IMR-90 (cell line): ENCODE measurements around the gene PTPRQ. TPM values are rescaled to one million over a fixed set of nuclear protein-coding genes. Genes with fewer than 3 reads are reported as not detected.
A peak's percentile ranks its signal among the peaks of the same experiment; 100 is the strongest.

Experiments
- ATAC-seq: fragments of 200-7000 bp; cut with Tn5 transposase; 2 replicates; pipeline ENCODE4 v1.9.1; 2020; ENCODE audit warnings: low read depth, mild to moderate bottlenecking, moderate library complexity
- BruUV-seq: library from RNA; stranded (reverse); fragments of 400-500 nt; replicated peaks from 2 replicates; lab custom pipeline; 2021; lab: Mats Ljungman, UMichigan
- CTCF ChIA-PET: fragments of 300-600 bp; formaldehyde crosslinking; extraction: SDS; loops from one replicate; lab custom pipeline; 2021; ENCODE audit warnings: antibody characterized with exemption; lab: Yijun Ruan, JAX
- POLR2A ChIA-PET: fragments of 300-600 bp; sonication (Branson Sonifier 250); formaldehyde crosslinking; loops from one replicate; lab custom pipeline; 2022; ENCODE audit warnings: antibody characterized with exemption; ENCODE audit not compliant: unreplicated experiment; lab: Charles Lee
- DNase-seq: peaks from one replicate; pipeline ENCODE4 v3.0.0; 2013
- H2AFZ ChIP-seq: replicated peaks from 2 replicates; pipeline ENCODE3; 2013; ENCODE audit warnings: low read length, mild to moderate bottlenecking; ENCODE audit not compliant: poor library complexity
- H2AK5ac ChIP-seq: 2 replicates; pipeline ENCODE4 v1.6.1; 2013; ENCODE audit warnings: low read depth, low read length, inconsistent platforms
- H2AK9ac ChIP-seq: replicated peaks from 2 replicates; pipeline ENCODE3; 2013; ENCODE audit warnings: mild to moderate bottlenecking, low read depth, low read length, moderate library complexity; ENCODE audit not compliant: poor library complexity
- H2BK120ac ChIP-seq: 2 replicates; pipeline ENCODE4 v1.6.1; 2013; ENCODE audit warnings: low read depth, low read length, inconsistent platforms
- H2BK15ac ChIP-seq: 3 replicates; pipeline ENCODE4 v1.6.1; 2013; ENCODE audit warnings: low read depth, low read length, inconsistent platforms
- H2BK20ac ChIP-seq: 2 replicates; pipeline ENCODE4 v1.6.1; 2013; ENCODE audit warnings: low read depth, mild to moderate bottlenecking, inconsistent platforms, low read length, moderate library complexity
- H2BK5ac ChIP-seq: 2 replicates; pipeline ENCODE4 v1.6.1; 2013; ENCODE audit warnings: mild to moderate bottlenecking, low read depth, low read length, inconsistent platforms; ENCODE audit not compliant: poor library complexity, severe bottlenecking
- H3K14ac ChIP-seq: replicated peaks from 2 replicates; pipeline ENCODE4 v1.6.1; 2013; ENCODE audit warnings: low read depth, low read length, inconsistent platforms
- H3K18ac ChIP-seq: 2 replicates; pipeline ENCODE4 v1.6.1; 2013; ENCODE audit warnings: low read depth, low read length, control low read depth
- H3K23ac ChIP-seq: 2 replicates; pipeline ENCODE4 v1.6.1; 2013; ENCODE audit warnings: low read depth, low read length, inconsistent platforms
- H3K27ac ChIP-seq: 2 replicates; pipeline ENCODE4 v1.5.1; 2013; ENCODE audit warnings: mild to moderate bottlenecking, control low read depth, low read length; ENCODE audit not compliant: insufficient read depth
- H3K27me3 ChIP-seq: 2 replicates; pipeline ENCODE4 v1.6.1; 2013; ENCODE audit warnings: low read length; ENCODE audit not compliant: control insufficient read depth, insufficient read depth
- H3K36me3 ChIP-seq: 2 replicates; pipeline ENCODE4 v1.6.1; 2013; ENCODE audit warnings: low read length, mixed read lengths; ENCODE audit not compliant: control insufficient read depth, insufficient read depth
- H3K4ac ChIP-seq: 2 replicates; pipeline ENCODE4 v1.6.1; 2013; ENCODE audit warnings: low read depth, low read length, inconsistent platforms
- H3K4me1 ChIP-seq: 2 replicates; pipeline ENCODE4 v1.6.1; 2013; ENCODE audit warnings: low read length, mixed read lengths; ENCODE audit not compliant: control insufficient read depth, insufficient read depth
- H3K4me2 ChIP-seq: 2 replicates; pipeline ENCODE4 v1.6.1; 2013; ENCODE audit warnings: low read depth, mild to moderate bottlenecking, control low read depth, low read length, moderate library complexity
- H3K4me3 ChIP-seq: 2 replicates; pipeline ENCODE4 v1.5.1; 2013; ENCODE audit warnings: low read depth, mild to moderate bottlenecking, control low read depth, low read length, moderate library complexity; ENCODE audit not compliant: insufficient read depth
- H3K56ac ChIP-seq: 2 replicates; pipeline ENCODE4 v1.6.1; 2013; ENCODE audit warnings: low read length, inconsistent platforms; ENCODE audit not compliant: insufficient read depth; ENCODE audit errors: extremely low read depth
- H3K79me1 ChIP-seq, 2 experiments: 2 replicates each; pipeline ENCODE4 v1.6.1; 2013; ENCODE audit warnings: low read length in 2 of 2, inconsistent platforms in 1 of 2, low read depth in 1 of 2
- H3K9ac ChIP-seq: 2 replicates; pipeline ENCODE4 v1.6.1; 2013; ENCODE audit warnings: low read depth, low read length, control low read depth
- H3K9me1 ChIP-seq: 2 replicates; pipeline ENCODE4 v1.6.1; 2013; ENCODE audit warnings: low read length, inconsistent platforms; ENCODE audit not compliant: insufficient read depth
- H3K9me3 ChIP-seq: 2 replicates; pipeline ENCODE4 v1.6.1; 2013; ENCODE audit warnings: low read length; ENCODE audit not compliant: control insufficient read depth, insufficient read depth
- H4K20me1 ChIP-seq: 2 replicates; pipeline ENCODE4 v1.6.1; 2013; ENCODE audit warnings: low read length, inconsistent platforms; ENCODE audit not compliant: insufficient read depth
- H4K5ac ChIP-seq: 2 replicates; pipeline ENCODE4 v1.6.1; 2013; ENCODE audit warnings: mild to moderate bottlenecking, low read depth, low read length, control low read depth
- H4K8ac ChIP-seq, 2 experiments: 2 replicates each; pipeline ENCODE4 v1.6.1; 2013; ENCODE audit warnings: low read depth in 2 of 2, low read length in 2 of 2, control low read depth in 1 of 2, inconsistent platforms in 1 of 2
- H4K91ac ChIP-seq: 2 replicates; pipeline ENCODE4 v1.6.1; 2013; ENCODE audit warnings: low read depth, low read length, inconsistent platforms; ENCODE audit not compliant: insufficient read depth
- BHLHE40 ChIP-seq: fragments of 150-350 bp; IDR thresholded peaks from 2 replicates; pipeline ENCODE4 v1.6.1; 2016; ENCODE audit warnings: mild to moderate bottlenecking, low read depth, low read length
- RAD21 ChIP-seq: IDR thresholded peaks from 2 replicates; pipeline ENCODE4 v1.6.1; 2012; ENCODE audit warnings: low read length, improper control_type of control experiment
- SMC3 ChIP-seq: fragments of 150-350 bp; IDR thresholded peaks from 2 replicates; pipeline ENCODE4 v1.6.1; 2016; ENCODE audit warnings: low read depth, mild to moderate bottlenecking, antibody characterized with exemption, low read length, moderate library complexity
- WGBS, 2 experiments: methylation state at CpG; one replicate each; pipeline versions ENCODE4 v1.1.5 to v1.1.7; 2013; ENCODE audit warnings: missing lambda C conversion rate in 2 of 2; ENCODE audit not compliant: insufficient read length in 1 of 2; ENCODE audit errors: extremely low coverage in 2 of 2; 5-methylcytosine and 5-hydroxymethylcytosine counted together
- dilution Hi-C: fragments of 300-500 bp; cut with HindIII; formaldehyde crosslinking; loops from one replicate; pipeline ENCODE4 v1.14.3; 2018; ENCODE audit warnings: low sequenced_read_pairs; ENCODE audit not compliant: unreplicated experiment
- in situ Hi-C: fragments of 300-500 bp; cut with MboI; formaldehyde crosslinking; loops from 3 replicates; pipeline ENCODE4 v1.14.3; 2019; ENCODE audit warnings: low sequenced_read_pairs, inconsistent platforms, mixed read lengths
- intact Hi-C: fragments of 100-400 bp; cut with micrococcal nuclease; formaldehyde crosslinking; loops from 2 replicates; pipeline ENCODE4 v1.10.0; 2022
- polyA plus RNA-seq, 3 experiments: library from polyadenylated mRNA; depleted of rRNA; stranded (reverse); fragments of >200 nt; gene quantifications; 2 replicates each; pipeline ENCODE4 v1.2.3, GENCODE V29; 2012; ENCODE audit warnings: low replicate concordance in 1 of 3
- total RNA-seq: library from RNA; depleted of rRNA; stranded (reverse); fragments of >200 nt; gene quantifications from 2 replicates; pipeline ENCODE4 v1.2.3, GENCODE V29; 2012
- TF ChIP-seq, protein P1 (sequence below): conservative IDR thresholded peaks from 2 replicates; pipeline ENCODE4 v1.5.1; 2012; ENCODE audit warnings: mild to moderate bottlenecking, low read depth, low read length, improper control_type of control experiment

Gene PTPRQ
- total and polyA plus RNA-seq, 2 of the 4 experiments (the other 2 are of a cell fraction), result 0.96 to 1.4 TPM

DNA sequence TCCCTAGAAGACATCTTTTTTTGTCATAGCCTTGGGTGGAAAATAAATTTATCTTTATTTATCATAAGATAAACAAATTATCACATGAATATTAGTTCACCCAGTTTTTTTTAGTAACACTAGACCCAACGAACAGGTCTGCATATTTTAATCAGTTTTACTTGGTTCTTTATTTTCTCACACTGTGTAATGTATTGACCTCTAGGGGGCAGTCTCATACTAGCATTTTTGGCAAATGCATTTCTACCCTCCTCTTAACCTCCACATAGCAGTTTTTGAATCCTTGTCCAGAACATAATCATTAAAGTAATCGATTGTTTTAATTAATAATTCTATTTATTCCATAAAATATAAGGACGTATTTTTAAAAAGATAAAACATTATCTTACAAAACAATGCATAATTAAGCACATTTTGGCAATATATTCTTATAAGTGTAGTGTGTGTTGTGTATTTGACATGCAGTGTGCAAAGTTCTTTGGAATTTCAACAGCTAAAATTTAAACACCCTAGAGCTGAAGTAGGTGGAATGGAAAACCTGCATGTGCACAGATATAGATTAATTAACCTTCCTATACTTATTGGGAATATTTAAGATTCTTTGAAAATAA is 31.6 kb upstream of the PTPRQ start:
- Histone ChIP-seq H3K56ac (no peak overlapping the region), H4K5ac (no peak overlapping the region), H4K8ac (no peak overlapping the region), H3K9me1 (no peaks in the 10 kb centered on the region), H3K23ac (no peak overlapping the region), H3K79me1 (no peaks in the 10 kb centered on the region), H3K36me3 (no peaks in the 10 kb centered on the region), H3K4me3 (no peak overlapping the region), H4K91ac (no peak overlapping the region), H2AK5ac (no peak overlapping the region), H3K9me3 (no peaks in the 10 kb centered on the region), H4K20me1 (no peaks in the 10 kb centered on the region), H2BK120ac (no peak overlapping the region), H3K4ac (no peak overlapping the region), H2AK9ac (no peak overlapping the region), H3K9ac (no peak overlapping the region), H3K27me3 (no peaks in the 10 kb centered on the region), H3K27ac (no peak overlapping the region), H3K4me1 (no peaks in the 10 kb centered on the region), H2BK20ac (no peak overlapping the region), H2BK15ac (no peak overlapping the region), H3K4me2 (no peak overlapping the region), H2AFZ (no peak overlapping the region), H3K14ac (no peak overlapping the region), H3K18ac (no peak overlapping the region), H2BK5ac (no peak overlapping the region)
- dilution Hi-C loops, result no loop called here
- WGBS, 2 experiments, result no CpG with 5 or more reads among the region's 3 CpGs
- CTCF ChIA-PET, result interaction anchor here (0.6 to 1.1 kb wide), 4 partner anchors 72 to 716 kb away, joined by 3 to 5 read pairs (median 4); no protein-coding TSS in a partner anchor
- intact Hi-C loops, result loop anchor here (1.0 to 10.0 kb wide), 8 partner anchors 60 to 858 kb away; no protein-coding TSS in a partner anchor
- POLR2A ChIA-PET, result no interaction called here
- ATAC-seq, result peak; percentile 81
- in situ Hi-C loops, result loop anchor here (10.0 to 25.0 kb wide), 4 partner anchors 192 to 850 kb away; no protein-coding TSS in a partner anchor
- TF ChIP-seq BHLHE40 (no peak), RAD21 (peak; percentile 94), SMC3 (peak; percentile 81)
- TF ChIP-seq, protein P1, sequence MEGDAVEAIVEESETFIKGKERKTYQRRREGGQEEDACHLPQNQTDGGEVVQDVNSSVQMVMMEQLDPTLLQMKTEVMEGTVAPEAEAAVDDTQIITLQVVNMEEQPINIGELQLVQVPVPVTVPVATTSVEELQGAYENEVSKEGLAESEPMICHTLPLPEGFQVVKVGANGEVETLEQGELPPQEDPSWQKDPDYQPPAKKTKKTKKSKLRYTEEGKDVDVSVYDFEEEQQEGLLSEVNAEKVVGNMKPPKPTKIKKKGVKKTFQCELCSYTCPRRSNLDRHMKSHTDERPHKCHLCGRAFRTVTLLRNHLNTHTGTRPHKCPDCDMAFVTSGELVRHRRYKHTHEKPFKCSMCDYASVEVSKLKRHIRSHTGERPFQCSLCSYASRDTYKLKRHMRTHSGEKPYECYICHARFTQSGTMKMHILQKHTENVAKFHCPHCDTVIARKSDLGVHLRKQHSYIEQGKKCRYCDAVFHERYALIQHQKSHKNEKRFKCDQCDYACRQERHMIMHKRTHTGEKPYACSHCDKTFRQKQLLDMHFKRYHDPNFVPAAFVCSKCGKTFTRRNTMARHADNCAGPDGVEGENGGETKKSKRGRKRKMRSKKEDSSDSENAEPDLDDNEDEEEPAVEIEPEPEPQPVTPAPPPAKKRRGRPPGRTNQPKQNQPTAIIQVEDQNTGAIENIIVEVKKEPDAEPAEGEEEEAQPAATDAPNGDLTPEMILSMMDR, result peak; percentile 87
- DNase-seq, result peak; percentile 69
- BruUV-seq, result no TSS peak
